Measurements from ENCODE around the gene MYO5A. TPM values are rescaled to one million over a fixed set of nuclear protein-coding genes. Genes with fewer than 3 reads are reported as not detected.

MYO5A gene
- polyA plus RNA-seq, 2 of the 4 experiments (the other 2 are of a cell fraction) = 15.1 to 46.7 TPM

DNA sequence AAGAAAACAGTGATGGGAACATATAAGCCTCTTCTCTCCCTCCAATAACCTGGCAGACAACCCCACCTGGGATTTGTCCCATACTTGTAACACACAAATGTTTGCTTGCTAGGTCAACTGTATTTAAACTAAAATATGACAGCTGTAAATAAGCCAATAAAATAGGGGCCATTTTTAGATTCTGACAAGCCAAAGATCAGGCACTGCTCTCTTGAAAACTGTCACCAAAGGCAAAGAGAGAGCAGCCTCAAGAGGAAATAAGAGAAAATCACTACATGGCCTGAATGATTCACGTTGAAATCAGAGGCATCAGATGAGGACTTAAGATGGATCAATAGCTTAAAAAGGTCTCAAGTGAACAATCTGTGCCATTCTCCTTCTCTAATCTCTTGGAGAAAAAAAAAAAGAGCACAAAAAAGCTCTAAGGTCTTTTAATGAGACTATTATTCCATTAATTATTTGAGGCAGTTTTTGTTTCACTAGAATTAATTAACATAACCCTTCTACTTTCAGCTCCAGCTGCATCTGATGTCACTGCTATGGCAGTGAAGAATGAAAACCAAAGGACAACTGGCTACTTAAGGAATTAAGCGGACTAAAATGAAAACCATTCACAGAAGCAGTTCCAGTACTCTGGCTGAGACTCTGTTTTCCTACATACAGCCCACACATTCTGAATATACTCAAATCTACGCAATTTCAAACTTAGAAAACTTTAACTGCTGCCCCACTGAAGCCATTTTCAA lies 19.0 kb downstream of the MYO5A start:
- ATAC-seq (no peak), DNase-seq (ENCODE audit: low read depth in 1 of 2, low spot score in 1 of 2) (no peak), FAIRE-seq (no peak)
- WGBS (ENCODE audit: missing lambda C conversion rate) = 77% methylated on average over 3 of the region's 3 CpGs
- POLR2A ChIA-PET = no interaction called here
- Histone ChIP-seq H3K27ac (no peak overlapping the region), H3K4me2 (no peak overlapping the region), H3K4me3 (no peak overlapping the region), H3K4me1 (no peaks in the 10 kb centered on the region), H3K9me3 (no peaks in the 10 kb centered on the region)
- CTCF ChIA-PET = interaction anchor here (0.6 to 1.3 kb wide), 3 partner anchors 28 to 177 kb away, joined by 3 to 4 read pairs (median 4); no protein-coding TSS in a partner anchor
- TF ChIP-seq ZC3H11A (IDR thresholded peaks at IDR 0.05) = no peak
- no peak for TF ChIP-seq FOSB (CRISPR knock-in tag; IDR thresholded peaks at IDR 0.05)
- no peak for TF ChIP-seq RCOR1 (IDR thresholded peaks at IDR 0.05; ENCODE audit: low read depth, low read length)
- no peak for TF ChIP-seq JUN (IDR thresholded peaks at IDR 0.05)
- TF ChIP-seq, protein P1, sequence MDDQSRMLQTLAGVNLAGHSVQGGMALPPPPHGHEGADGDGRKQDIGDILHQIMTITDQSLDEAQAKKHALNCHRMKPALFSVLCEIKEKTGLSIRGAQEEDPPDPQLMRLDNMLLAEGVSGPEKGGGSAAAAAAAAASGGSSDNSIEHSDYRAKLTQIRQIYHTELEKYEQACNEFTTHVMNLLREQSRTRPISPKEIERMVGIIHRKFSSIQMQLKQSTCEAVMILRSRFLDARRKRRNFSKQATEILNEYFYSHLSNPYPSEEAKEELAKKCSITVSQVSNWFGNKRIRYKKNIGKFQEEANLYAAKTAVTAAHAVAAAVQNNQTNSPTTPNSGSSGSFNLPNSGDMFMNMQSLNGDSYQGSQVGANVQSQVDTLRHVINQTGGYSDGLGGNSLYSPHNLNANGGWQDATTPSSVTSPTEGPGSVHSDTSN (IDR thresholded peaks at IDR 0.05) = no peak
- no peak for TF ChIP-seq HDAC2 (IDR thresholded peaks at IDR 0.05)
- no peak for TF ChIP-seq RARB (CRISPR knock-in tag; IDR thresholded peaks at IDR 0.05)
- no peak for TF ChIP-seq ZSCAN20 (CRISPR knock-in tag; IDR thresholded peaks at IDR 0.05)
- no peak for TF ChIP-seq KDM1A (IDR thresholded peaks at IDR 0.05; ENCODE audit: low read depth)
- no peak for TF ChIP-seq FOXS1 (CRISPR knock-in tag; IDR thresholded peaks at IDR 0.05)

DNA sequence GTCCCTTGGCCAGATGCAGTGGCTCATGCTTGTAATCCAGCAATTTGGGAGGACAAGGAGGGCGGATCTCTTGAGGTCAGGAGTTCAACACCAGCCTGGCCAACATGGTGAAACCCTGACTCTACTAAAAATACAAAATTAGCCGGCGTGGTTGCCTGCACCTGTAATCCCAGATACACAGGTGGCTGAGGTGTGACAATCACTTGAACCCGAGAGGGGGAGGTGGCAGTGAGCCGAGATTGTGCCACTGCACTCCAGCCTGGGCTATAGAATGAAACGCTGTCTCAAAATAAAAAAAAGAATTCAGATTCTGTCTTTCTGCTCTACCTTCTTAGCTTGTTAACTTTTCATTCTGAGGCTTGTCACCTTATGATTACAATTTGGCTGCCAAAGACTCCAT lies 22.1 kb downstream of the MYO5A start:
- no peaks in the 10 kb centered on the region for H3K4me1 ChIP-seq
- no peak for FAIRE-seq
- CTCF ChIA-PET = interaction anchor here (0.7 to 1.5 kb wide), 4 partner anchors 12 to 250 kb away, joined by 3 to 4 read pairs (median 4); no protein-coding TSS in a partner anchor
- no peak overlapping the region for H3K4me2 ChIP-seq
- ATAC-seq = no peak
- no peaks in the 10 kb centered on the region for H3K9me3 ChIP-seq
- TF ChIP-seq HDAC2 (IDR thresholded peaks at IDR 0.05) = no peak
- TF ChIP-seq HOXA7 (CRISPR knock-in tag; IDR thresholded peaks at IDR 0.05) = no peak
- no peak for TF ChIP-seq CBX8 (IDR thresholded peaks at IDR 0.05)
- no peak for TF ChIP-seq NR3C1 (IDR thresholded peaks at IDR 0.05)
- no peak for TF ChIP-seq ZSCAN20 (CRISPR knock-in tag; IDR thresholded peaks at IDR 0.05)
- no peak for TF ChIP-seq CEBPB (IDR thresholded peaks at IDR 0.05)
- no peak for TF ChIP-seq RCOR1 (IDR thresholded peaks at IDR 0.05; ENCODE audit: low read depth, low read length)
- no peak for TF ChIP-seq CHD4 (IDR thresholded peaks at IDR 0.05; ENCODE audit: borderline replicate concordance)
- no peak for TF ChIP-seq FOSB (CRISPR knock-in tag; IDR thresholded peaks at IDR 0.05)
- TF ChIP-seq EHMT2 (IDR thresholded peaks at IDR 0.05; ENCODE audit: low read depth) = no peak
- no peak for TF ChIP-seq RFX5 (IDR thresholded peaks at IDR 0.05)
- no peak overlapping the region for H3K4me3 ChIP-seq
- POLR2A ChIA-PET = no interaction called here
- WGBS (ENCODE audit: missing lambda C conversion rate) = 67% methylated on average over 6 of the region's 6 CpGs
- no peak overlapping the region for H3K27ac ChIP-seq
- no peak for DNase-seq (ENCODE audit: low read depth in 1 of 2, low spot score in 1 of 2)

DNA sequence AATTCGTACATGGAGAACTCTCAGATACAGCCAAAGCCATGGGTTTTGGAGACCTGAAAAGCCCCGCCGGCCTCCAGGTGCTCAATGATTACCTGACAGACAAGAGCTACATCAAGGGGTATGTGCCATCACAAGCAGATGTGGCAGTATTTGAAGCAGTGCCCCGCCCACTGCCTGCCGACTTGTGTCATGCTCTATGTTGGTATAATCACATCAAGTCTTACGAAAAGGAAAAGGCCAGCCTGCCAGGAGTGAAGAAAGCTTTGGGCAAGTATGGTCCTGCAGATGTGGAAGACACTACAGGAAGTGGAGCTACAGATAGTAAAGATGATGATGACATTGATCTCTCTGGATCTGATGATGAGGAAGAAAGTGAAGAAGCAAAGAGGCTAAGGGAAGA lies 23.5 kb downstream of the MYO5A start:
- H3K4me1 ChIP-seq = no peaks in the 10 kb centered on the region
- H3K4me2 ChIP-seq = no peak overlapping the region
- no peak overlapping the region for H3K4me3 ChIP-seq
- no peak for FAIRE-seq
- TF ChIP-seq BHLHE40 (IDR thresholded peaks at IDR 0.05; ENCODE audit: low read depth, low read length) (no peak), NPAS2 (CRISPR knock-in tag; IDR thresholded peaks at IDR 0.05; ENCODE audit: borderline replicate concordance) (no peak), FOSB (CRISPR knock-in tag; IDR thresholded peaks at IDR 0.05) (no peak), RFX5 (IDR thresholded peaks at IDR 0.05) (no peak), ZC3H11A (IDR thresholded peaks at IDR 0.05) (no peak), TFCP2L1 (CRISPR knock-in tag; IDR thresholded peaks at IDR 0.05) (no peak), SREBF2 (IDR thresholded peaks at IDR 0.05) (no peak), ZSCAN20 (CRISPR knock-in tag; IDR thresholded peaks at IDR 0.05) (no peak)
- TF ChIP-seq, protein P2, sequence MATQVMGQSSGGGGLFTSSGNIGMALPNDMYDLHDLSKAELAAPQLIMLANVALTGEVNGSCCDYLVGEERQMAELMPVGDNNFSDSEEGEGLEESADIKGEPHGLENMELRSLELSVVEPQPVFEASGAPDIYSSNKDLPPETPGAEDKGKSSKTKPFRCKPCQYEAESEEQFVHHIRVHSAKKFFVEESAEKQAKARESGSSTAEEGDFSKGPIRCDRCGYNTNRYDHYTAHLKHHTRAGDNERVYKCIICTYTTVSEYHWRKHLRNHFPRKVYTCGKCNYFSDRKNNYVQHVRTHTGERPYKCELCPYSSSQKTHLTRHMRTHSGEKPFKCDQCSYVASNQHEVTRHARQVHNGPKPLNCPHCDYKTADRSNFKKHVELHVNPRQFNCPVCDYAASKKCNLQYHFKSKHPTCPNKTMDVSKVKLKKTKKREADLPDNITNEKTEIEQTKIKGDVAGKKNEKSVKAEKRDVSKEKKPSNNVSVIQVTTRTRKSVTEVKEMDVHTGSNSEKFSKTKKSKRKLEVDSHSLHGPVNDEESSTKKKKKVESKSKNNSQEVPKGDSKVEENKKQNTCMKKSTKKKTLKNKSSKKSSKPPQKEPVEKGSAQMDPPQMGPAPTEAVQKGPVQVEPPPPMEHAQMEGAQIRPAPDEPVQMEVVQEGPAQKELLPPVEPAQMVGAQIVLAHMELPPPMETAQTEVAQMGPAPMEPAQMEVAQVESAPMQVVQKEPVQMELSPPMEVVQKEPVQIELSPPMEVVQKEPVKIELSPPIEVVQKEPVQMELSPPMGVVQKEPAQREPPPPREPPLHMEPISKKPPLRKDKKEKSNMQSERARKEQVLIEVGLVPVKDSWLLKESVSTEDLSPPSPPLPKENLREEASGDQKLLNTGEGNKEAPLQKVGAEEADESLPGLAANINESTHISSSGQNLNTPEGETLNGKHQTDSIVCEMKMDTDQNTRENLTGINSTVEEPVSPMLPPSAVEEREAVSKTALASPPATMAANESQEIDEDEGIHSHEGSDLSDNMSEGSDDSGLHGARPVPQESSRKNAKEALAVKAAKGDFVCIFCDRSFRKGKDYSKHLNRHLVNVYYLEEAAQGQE (IDR thresholded peaks at IDR 0.05) = no peak
- WGBS (ENCODE audit: missing lambda C conversion rate) = 91% methylated on average over 6 of the region's 6 CpGs
- POLR2A ChIA-PET = no interaction called here
- ATAC-seq = no peak
- no peaks in the 10 kb centered on the region for H3K9me3 ChIP-seq
- CTCF ChIA-PET = interaction anchor here (0.6 to 0.8 kb wide), 2 partner anchors 10 to 517 kb away, joined by 3 read pairs; no protein-coding TSS in a partner anchor
- DNase-seq (ENCODE audit: low read depth in 1 of 2, low spot score in 1 of 2) = no peak
- no peak overlapping the region for H3K27ac ChIP-seq
